HG03139 (cell line): ENCODE results near the gene RFX8.

Experiments used
- ATAC-seq: cut with Tn5 transposase; IDR thresholded peaks from one replicate; pipeline ENCODE4 v1.9.1; 2021; ENCODE audit not compliant: unreplicated experiment

Gene RFX8

DNA sequence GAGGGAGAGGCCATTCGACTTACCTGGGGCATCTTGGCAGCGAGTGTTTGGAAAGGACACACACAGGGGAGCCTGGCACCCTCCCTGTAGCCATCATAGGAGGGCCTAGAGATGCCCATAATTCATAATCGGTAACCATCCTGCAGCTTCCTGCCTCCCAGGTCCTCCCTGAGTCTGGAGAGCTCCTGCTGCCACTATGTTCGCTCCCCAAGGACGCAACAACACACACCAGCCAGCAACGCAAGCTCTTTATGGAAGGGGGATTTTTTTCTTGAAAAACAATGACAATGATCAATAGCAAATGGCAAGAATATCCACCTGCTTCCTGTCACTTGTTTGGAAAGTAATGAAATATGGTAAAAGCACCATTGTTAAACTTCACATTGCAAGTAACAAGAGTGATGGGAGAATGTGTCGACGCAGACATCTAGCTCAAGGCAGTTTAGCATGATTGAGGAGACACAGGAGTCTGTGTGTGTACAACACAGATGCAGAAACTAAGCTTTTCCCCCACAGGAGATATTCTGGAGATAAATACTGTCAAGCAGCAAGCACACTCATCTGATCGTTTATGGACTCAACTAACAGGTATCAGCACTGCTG, 62.7 kb downstream of the RFX8 start:
- no peak for ATAC-seq

GRCh38 chr2:101410746-101411145, 64.2 kb downstream of the RFX8 start:
- ATAC-seq = no peak

GRCh38 chr2:101410114-101410513, 64.8 kb downstream of the RFX8 start:
- ATAC-seq = no peak

- no peak for ATAC-seq
Measured at GRCh38 chr2:101409699-101410098, 65.2 kb downstream of the RFX8 start.

- ATAC-seq = no peak
Measured at GRCh38 chr2:101408925-101409324, 66.0 kb downstream of the RFX8 start.

DNA sequence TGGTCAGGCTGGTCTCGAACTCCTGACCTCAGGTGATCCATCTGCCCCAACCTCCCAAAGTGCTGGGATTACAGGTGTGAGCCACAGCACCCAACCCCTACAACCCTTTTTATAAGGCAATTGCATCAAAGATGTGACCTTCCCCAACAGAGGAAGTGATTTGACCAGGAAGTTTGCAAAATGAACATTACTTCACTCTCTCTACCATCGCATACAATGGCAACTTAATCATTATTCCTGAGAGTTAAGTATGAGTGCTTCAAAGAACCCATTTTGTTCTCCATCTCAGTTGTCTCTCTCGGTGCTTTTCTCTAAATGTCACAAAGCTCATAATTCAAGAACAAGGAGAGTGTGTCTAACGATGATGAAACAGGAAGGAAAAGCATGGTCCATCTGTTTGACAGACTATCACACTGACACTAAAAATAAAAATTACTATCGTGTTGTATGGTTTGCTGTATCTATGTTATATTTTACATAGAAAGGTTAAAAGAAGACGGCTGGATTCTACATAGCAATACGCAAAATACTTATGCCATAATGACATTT, 69.5 kb downstream of the RFX8 start:
- no peak for ATAC-seq

- ATAC-seq = no peak
Measured at GRCh38 chr2:101403745-101404144, 71.2 kb downstream of the RFX8 start.

GRCh38 chr2:101402630-101403029, 72.3 kb downstream of the RFX8 start:
- no peak for ATAC-seq

DNA sequence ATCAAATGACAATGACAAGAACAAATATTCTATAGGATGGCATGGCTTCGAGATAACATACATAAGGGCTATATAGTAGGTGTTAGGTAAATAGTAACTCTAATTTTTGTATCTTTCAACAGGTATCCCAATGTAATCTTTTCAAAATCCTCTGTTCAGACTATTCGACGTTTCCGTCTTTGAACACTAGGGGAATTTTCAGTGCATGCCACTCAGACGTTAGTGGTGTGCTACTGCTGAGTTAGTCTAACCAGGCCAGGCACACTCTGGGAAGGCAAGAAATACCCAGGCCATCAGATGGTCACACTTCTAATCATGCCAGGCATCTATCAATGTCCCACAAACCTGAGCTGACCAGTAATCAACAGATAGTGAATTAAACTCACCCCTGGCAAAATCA, 73.0 kb downstream of the RFX8 start:
- no peak for ATAC-seq

DNA sequence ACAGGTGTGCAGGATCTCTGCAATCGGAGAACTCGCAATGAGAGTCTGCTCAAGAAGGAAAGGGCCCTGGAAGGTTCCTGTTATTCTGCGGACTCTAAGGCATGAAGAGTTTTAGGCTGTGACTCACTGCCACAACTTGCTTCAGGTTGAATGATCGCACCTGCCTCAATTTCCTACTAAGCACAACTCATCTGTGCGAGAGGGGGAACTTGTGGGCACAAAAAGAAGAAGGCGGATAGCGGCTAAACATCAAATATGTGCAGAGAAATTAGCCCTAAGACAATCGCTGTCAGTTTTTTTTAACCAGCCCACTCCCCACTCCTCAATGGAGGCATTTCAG, 73.6 kb downstream of the RFX8 start:
- ATAC-seq = no peak

DNA sequence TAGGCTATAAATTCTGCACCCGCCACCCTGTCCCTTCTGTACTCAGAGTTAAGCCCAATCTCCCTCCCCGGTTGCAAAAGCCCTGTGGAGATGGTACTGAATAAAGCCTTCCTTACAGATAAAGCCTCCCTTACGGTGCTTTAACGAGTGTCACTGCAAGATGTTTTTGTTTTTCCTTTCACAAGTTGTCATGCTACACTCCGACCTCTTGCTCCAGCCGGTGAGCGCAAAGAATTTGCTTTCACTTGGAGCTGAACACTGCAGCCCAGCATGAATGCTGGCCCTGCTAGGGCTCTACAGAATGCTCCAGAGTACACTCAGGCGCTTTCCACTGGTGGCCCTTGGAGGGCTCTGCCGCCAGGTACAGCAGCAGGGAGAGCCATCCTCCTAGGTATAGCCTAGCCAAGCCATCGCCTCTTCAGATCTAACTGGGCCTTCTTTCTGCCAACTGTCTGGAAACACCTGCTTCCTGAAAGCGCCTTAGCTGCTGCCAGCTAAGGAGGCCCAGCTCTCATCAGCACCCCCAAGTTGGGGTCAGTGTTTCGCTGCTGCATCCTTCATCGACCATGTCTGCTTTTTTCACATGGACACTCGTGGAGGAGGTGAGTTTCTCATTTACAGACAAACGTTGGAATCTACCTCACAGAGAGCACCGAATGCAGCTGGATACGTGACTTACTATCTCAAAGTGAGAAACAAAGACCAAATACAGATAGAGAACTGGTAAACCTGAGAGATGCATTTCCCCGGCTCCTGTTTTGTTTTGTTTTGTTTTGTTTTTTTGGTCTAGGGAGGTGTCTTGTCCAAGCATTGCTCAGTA, 74.2 kb downstream of the RFX8 start:
- ATAC-seq = no peak

- no peak for ATAC-seq
Measured at GRCh38 chr2:101400048-101400447, 74.9 kb downstream of the RFX8 start.

GRCh38 chr2:101399021-101399799, 75.7 kb downstream of the RFX8 start:
- ATAC-seq = no peak

- ATAC-seq = no peak
Measured at GRCh38 chr2:101398116-101398821, 76.6 kb downstream of the RFX8 start.

DNA sequence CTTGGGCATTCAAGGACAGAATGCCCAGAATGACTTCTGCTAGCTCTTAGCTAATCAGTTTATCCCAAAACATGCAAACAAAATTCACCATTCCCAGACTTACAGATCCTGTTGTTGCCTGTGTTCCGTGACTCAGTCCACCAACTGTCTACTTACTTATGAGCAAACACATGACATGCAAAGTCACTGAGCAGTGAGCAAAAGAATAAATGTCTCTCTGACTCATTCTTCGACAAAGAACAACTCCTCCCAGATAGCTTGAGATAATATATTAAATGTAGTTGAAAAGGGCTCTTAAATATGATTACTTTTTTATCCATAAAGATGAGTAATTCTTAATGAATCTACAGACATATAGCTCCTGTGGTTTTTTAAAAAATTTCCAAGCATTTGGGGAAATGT, 78.6 kb downstream of the RFX8 start:
- ATAC-seq = no peak

GRCh38 chr2:101395545-101396315, 79.2 kb downstream of the RFX8 start:
- no peak for ATAC-seq

GRCh38 chr2:101388232-101388631, 86.7 kb downstream of the RFX8 start:
- no peak for ATAC-seq

GRCh38 chr2:101387151-101387834, 87.6 kb downstream of the RFX8 start, which contains the start of gene CREG2:
Gene CREG2 (minus strand): TSS chr2:101387503. CDS start chr2:101387457, 46 bp downstream.
- ATAC-seq = no peak

GRCh38 chr2:101386599-101387150, 88.2 kb downstream of the RFX8 start:
- ATAC-seq = no peak
